ENCODE data around the gene NEXN. TPM values are rescaled to one million over a fixed set of nuclear protein-coding genes. Genes with fewer than 3 reads are reported as not detected.

Gene NEXN
- total and polyA plus RNA-seq, 2 of the 13 experiments (the other 11 are each of a cell fraction or from before 2014, with no cell fraction given): 0.07 to 0.97 TPM

DNA sequence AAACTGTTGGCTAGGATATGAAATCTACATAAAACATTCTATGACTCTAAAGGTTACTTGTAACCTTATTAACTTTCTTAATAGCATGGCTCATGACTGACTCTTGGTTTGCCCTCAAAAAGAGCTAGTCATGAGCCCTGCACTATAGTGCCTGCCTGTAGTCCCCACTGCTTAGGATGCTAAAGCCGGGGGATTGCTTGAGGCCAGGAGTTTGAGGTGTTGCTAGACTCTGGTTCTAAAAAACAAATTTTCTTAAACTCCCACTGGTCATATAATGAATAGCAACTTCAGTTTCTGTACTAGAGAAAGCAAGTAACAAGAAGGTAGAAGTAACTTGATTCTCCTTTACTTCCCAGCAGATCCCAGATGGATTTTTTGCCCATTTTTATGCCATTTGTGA lies 15.8 kb upstream of the NEXN start (continued):
- TF ChIP-seq PRMT3 (CRISPR knock-in tag; IDR thresholded peaks at IDR 0.05; ENCODE audit: borderline replicate concordance, low read depth) (no peak), NCOR1 (IDR thresholded peaks at IDR 0.05; ENCODE audit: borderline replicate concordance, low read length) (no peak), HHEX (CRISPR knock-in tag; IDR thresholded peaks at IDR 0.05) (no peak), ZNF780A (CRISPR knock-in tag; IDR thresholded peaks at IDR 0.05) (no peak), ZFP82 (CRISPR knock-in tag; IDR thresholded peaks at IDR 0.05; ENCODE audit: borderline replicate concordance) (no peak), ZNF460 (CRISPR knock-in tag; IDR thresholded peaks at IDR 0.05; ENCODE audit: borderline replicate concordance) (no peak), HIVEP1 (CRISPR knock-in tag; IDR thresholded peaks at IDR 0.05) (no peak)
- TF ChIP-seq, protein P1, sequence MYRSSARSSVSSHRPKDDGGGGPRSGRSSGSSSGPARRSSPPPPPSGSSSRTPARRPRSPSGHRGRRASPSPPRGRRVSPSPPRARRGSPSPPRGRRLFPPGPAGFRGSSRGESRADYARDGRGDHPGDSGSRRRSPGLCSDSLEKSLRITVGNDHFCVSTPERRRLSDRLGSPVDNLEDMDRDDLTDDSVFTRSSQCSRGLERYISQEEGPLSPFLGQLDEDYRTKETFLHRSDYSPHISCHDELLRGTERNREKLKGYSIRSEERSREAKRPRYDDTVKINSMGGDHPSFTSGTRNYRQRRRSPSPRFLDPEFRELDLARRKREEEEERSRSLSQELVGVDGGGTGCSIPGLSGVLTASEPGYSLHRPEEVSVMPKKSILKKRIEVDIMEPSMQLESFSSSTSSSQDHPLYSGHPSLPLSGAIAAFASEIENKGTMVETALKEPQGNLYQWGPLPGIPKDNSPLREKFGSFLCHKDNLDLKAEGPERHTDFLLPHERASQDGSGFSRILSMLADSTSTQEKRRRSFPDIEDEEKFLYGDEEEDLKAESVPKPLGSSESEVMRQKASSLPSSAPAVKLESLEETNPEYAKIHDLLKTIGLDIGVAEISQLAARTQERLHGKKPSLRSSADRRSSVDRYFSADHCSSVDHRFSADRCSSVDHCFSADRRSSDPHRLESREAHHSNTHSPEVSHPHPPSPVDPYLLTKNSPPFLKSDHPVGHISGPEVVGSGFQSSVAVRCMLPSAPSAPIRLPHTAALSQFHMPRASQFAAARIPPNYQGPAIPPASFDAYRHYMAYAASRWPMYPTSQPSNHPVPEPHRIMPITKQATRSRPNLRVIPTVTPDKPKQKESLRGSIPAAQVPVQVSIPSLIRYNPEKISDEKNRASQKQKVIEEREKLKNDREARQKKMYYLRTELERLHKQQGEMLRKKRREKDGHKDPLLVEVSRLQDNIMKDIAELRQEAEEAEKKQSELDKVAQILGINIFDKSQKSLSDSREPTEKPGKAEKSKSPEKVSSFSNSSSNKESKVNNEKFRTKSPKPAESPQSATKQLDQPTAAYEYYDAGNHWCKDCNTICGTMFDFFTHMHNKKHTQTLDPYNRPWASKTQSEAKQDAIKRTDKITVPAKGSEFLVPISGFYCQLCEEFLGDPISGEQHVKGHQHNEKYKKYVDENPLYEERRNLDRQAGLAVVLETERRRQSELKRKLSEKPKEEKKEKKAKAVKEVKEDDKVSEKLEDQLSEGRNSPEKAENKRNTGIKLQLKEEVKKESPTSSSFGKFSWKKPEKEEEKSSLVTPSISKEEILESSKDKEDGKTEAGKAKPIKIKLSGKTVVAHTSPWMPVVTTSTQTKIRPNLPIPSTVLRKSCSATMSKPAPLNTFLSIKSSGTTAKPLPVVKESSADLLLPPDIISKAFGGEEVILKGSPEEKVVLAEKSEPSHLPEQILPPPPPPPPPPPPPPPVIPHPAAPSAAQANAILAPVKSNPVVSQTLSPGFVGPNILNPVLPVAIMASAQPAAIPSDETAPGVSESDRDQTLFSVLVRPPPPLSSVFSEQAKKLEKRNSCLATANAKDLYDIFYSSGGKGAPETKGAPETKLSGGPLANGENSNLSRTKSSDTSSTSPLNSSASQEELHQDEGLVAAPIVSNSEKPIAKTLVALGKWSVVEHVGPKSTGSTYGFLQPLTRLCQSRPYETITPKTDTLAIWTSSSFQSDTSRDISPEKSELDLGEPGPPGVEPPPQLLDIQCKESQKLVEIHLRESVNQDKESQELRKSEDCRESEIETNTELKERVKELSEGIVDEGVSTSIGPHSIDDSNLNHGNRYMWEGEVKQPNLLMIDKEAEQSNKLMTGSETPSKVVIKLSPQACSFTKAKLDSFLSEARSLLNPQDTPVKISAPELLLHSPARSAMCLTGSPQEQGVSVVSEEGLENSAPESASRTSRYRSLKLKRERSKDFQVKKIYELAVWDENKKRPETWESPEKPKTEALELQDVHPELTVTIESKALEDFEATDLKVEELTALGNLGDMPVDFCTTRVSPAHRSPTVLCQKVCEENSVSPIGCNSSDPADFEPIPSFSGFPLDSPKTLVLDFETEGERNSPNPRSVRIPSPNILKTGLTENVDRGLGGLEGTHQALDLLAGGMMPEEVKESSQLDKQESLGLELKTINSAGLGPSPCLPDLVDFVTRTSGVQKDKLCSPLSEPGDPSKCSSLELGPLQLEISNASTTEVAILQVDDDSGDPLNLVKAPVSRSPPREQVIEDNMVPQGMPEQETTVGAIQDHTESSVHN (CRISPR knock-in tag; IDR thresholded peaks at IDR 0.05): no peak
- TF ChIP-seq, protein P2, sequence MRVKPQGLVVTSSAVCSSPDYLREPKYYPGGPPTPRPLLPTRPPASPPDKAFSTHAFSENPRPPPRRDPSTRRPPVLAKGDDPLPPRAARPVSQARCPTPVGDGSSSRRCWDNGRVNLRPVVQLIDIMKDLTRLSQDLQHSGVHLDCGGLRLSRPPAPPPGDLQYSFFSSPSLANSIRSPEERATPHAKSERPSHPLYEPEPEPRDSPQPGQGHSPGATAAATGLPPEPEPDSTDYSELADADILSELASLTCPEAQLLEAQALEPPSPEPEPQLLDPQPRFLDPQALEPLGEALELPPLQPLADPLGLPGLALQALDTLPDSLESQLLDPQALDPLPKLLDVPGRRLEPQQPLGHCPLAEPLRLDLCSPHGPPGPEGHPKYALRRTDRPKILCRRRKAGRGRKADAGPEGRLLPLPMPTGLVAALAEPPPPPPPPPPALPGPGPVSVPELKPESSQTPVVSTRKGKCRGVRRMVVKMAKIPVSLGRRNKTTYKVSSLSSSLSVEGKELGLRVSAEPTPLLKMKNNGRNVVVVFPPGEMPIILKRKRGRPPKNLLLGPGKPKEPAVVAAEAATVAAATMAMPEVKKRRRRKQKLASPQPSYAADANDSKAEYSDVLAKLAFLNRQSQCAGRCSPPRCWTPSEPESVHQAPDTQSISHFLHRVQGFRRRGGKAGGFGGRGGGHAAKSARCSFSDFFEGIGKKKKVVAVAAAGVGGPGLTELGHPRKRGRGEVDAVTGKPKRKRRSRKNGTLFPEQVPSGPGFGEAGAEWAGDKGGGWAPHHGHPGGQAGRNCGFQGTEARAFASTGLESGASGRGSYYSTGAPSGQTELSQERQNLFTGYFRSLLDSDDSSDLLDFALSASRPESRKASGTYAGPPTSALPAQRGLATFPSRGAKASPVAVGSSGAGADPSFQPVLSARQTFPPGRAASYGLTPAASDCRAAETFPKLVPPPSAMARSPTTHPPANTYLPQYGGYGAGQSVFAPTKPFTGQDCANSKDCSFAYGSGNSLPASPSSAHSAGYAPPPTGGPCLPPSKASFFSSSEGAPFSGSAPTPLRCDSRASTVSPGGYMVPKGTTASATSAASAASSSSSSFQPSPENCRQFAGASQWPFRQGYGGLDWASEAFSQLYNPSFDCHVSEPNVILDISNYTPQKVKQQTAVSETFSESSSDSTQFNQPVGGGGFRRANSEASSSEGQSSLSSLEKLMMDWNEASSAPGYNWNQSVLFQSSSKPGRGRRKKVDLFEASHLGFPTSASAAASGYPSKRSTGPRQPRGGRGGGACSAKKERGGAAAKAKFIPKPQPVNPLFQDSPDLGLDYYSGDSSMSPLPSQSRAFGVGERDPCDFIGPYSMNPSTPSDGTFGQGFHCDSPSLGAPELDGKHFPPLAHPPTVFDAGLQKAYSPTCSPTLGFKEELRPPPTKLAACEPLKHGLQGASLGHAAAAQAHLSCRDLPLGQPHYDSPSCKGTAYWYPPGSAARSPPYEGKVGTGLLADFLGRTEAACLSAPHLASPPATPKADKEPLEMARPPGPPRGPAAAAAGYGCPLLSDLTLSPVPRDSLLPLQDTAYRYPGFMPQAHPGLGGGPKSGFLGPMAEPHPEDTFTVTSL (CRISPR knock-in tag; IDR thresholded peaks at IDR 0.05; ENCODE audit: borderline replicate concordance): no peak

All from HepG2 (cell line).